SK-N-SH treated with all-trans-retinoic acid at 6 μM for 48 hours (cell line): Measurements from ENCODE around the gene DMD.

Source experiments
- ATAC-seq: fragments of 200-7000 bp; cut with Tn5 transposase; 3 replicates; pipeline ENCODE4 v1.9.1; 2020; ENCODE audit warnings: mild to moderate bottlenecking, moderate library complexity
- ARNTL ChIP-seq: fragments of 450-650 bp; formaldehyde crosslinking; IDR thresholded peaks from 2 replicates; pipeline ENCODE4 v1.5.0; 2020; ENCODE audit warnings: low read depth, mild to moderate bottlenecking, moderate library complexity, borderline replicate concordance
- BACH2 ChIP-seq: fragments of 250-450 bp; sonication (Bioruptor Pico); IDR thresholded peaks from 2 replicates; pipeline ENCODE4 v1.9.0; 2021; ENCODE audit warnings: mild to moderate bottlenecking, borderline replicate concordance
- CREB5 ChIP-seq: fragments of 250-450 bp; sonication (Bioruptor Pico); IDR thresholded peaks from 2 replicates; pipeline ENCODE4 v1.5.1; 2020; ENCODE audit warnings: low read depth, mild to moderate bottlenecking, moderate library complexity
- CSDC2 ChIP-seq: fragments of 250-450 bp; sonication (Bioruptor Pico); IDR thresholded peaks from 2 replicates; pipeline ENCODE4 v1.5.0; 2020; ENCODE audit warnings: mild to moderate bottlenecking, moderate library complexity
- CSRNP3 ChIP-seq: fragments of 250-450 bp; sonication (Bioruptor Pico); IDR thresholded peaks from 2 replicates; pipeline ENCODE4 v1.5.1; 2021; ENCODE audit warnings: mild to moderate bottlenecking, moderate library complexity
- ESRRG ChIP-seq: fragments of 250-450 bp; sonication (Bioruptor Pico); IDR thresholded peaks from 2 replicates; pipeline ENCODE4 v1.6.1; 2021; ENCODE audit warnings: mild to moderate bottlenecking
- GLIS3 ChIP-seq: fragments of 250-450 bp; sonication (Bioruptor Pico); IDR thresholded peaks from 2 replicates; pipeline ENCODE4 v1.5.0; 2020; ENCODE audit warnings: mild to moderate bottlenecking, moderate library complexity
- ISL1 ChIP-seq: fragments of 250-450 bp; sonication (Bioruptor Pico); IDR thresholded peaks from 2 replicates; pipeline ENCODE4 v2.1.2; 2022; ENCODE audit warnings: mild to moderate bottlenecking, moderate library complexity
- OSR1 ChIP-seq: fragments of 250-450 bp; sonication (Bioruptor Pico); IDR thresholded peaks from 2 replicates; pipeline ENCODE4 v1.8.0; 2022; ENCODE audit warnings: moderate library complexity, mild to moderate bottlenecking, inconsistent platforms
- PATZ1 ChIP-seq: fragments of 250-450 bp; sonication (Bioruptor Pico); IDR thresholded peaks from 2 replicates; pipeline ENCODE4 v1.8.0; 2020; ENCODE audit warnings: mild to moderate bottlenecking, moderate library complexity, borderline replicate concordance
- POU6F1 ChIP-seq: fragments of 250-450 bp; sonication (Bioruptor Pico); IDR thresholded peaks from 2 replicates; pipeline ENCODE4 v1.8.0; 2021; ENCODE audit warnings: low read depth, mild to moderate bottlenecking, moderate library complexity, borderline replicate concordance
- PPARA ChIP-seq: fragments of 250-450 bp; sonication (Bioruptor Pico); IDR thresholded peaks from 2 replicates; pipeline ENCODE4 v1.5.0; 2020; ENCODE audit warnings: mild to moderate bottlenecking, borderline replicate concordance
- RARB ChIP-seq: fragments of 250-450 bp; sonication (Bioruptor Pico); IDR thresholded peaks from 2 replicates; pipeline ENCODE4 v1.8.0; 2021; ENCODE audit warnings: mild to moderate bottlenecking, moderate library complexity
- SNAI2 ChIP-seq: fragments of 250-450 bp; sonication (Bioruptor Pico); IDR thresholded peaks from 2 replicates; pipeline ENCODE4 v1.5.0; 2020; ENCODE audit warnings: mild to moderate bottlenecking, moderate library complexity
- TCF4 ChIP-seq: fragments of 250-450 bp; sonication (Bioruptor Pico); IDR thresholded peaks from 2 replicates; pipeline ENCODE4 v1.8.0; 2021; ENCODE audit warnings: mild to moderate bottlenecking, moderate library complexity, borderline replicate concordance
- TOX ChIP-seq: fragments of 250-450 bp; sonication (Bioruptor Pico); IDR thresholded peaks from 2 replicates; pipeline ENCODE4 v1.8.0; 2021; ENCODE audit warnings: mild to moderate bottlenecking, moderate library complexity, borderline replicate concordance
- TSHZ2 ChIP-seq: fragments of 250-450 bp; sonication (Bioruptor Pico); IDR thresholded peaks from 2 replicates; pipeline ENCODE4 v1.5.0; 2020; ENCODE audit warnings: mild to moderate bottlenecking, moderate library complexity
- ZC3H10 ChIP-seq: fragments of 250-450 bp; sonication (Bioruptor Pico); IDR thresholded peaks from 2 replicates; pipeline ENCODE4 v1.5.1; 2021; ENCODE audit warnings: mild to moderate bottlenecking, moderate library complexity
- ZFP3 ChIP-seq: fragments of 250-450 bp; sonication (Bioruptor Pico); IDR thresholded peaks from 2 replicates; pipeline ENCODE4 v1.5.0; 2020; ENCODE audit warnings: mild to moderate bottlenecking, moderate library complexity
- ZFP30 ChIP-seq: fragments of 450-650 bp; formaldehyde crosslinking; IDR thresholded peaks from 2 replicates; pipeline ENCODE4 v1.5.0; 2022; ENCODE audit warnings: mild to moderate bottlenecking, moderate library complexity
- ZNF565 ChIP-seq: fragments of 450-650 bp; formaldehyde crosslinking; conservative IDR thresholded peaks from 2 replicates; pipeline ENCODE4 v1.5.0; 2020; ENCODE audit warnings: low read depth, mild to moderate bottlenecking, moderate library complexity
- ZNF70 ChIP-seq: fragments of 450-650 bp; formaldehyde crosslinking; IDR thresholded peaks from 2 replicates; pipeline ENCODE4 v1.5.0; 2020; ENCODE audit warnings: mild to moderate bottlenecking, moderate library complexity
- ZNF8 ChIP-seq: fragments of 450-650 bp; formaldehyde crosslinking; IDR thresholded peaks from 2 replicates; pipeline ENCODE4 v1.5.0; 2020; ENCODE audit warnings: mild to moderate bottlenecking, moderate library complexity

Gene DMD

GRCh38 chrX:33218819-33219218, 7.5 kb upstream of the DMD start:
- ATAC-seq, result no peak
- no peak for TF ChIP-seq CSDC2 (CRISPR knock-in tag)
- no peak for TF ChIP-seq ZFP3 (CRISPR knock-in tag)
- no peak for TF ChIP-seq ZC3H10 (CRISPR knock-in tag)
- TF ChIP-seq RARB (CRISPR knock-in tag), result no peak
- TF ChIP-seq ISL1 (CRISPR knock-in tag), result no peak
- no peak for TF ChIP-seq TOX (CRISPR knock-in tag)
- TF ChIP-seq SNAI2 (CRISPR knock-in tag), result no peak

GRCh38 chrX:33210156-33210555, 1.2 kb downstream of the DMD start:
- ATAC-seq, result no peak
- TF ChIP-seq ZNF8 (CRISPR knock-in tag) (no peak), TCF4 (CRISPR knock-in tag) (no peak), POU6F1 (no peak), ESRRG (CRISPR knock-in tag) (no peak), SNAI2 (CRISPR knock-in tag) (no peak), CSRNP3 (no peak), ZNF70 (CRISPR knock-in tag) (no peak), TOX (CRISPR knock-in tag) (no peak), CREB5 (no peak), OSR1 (CRISPR knock-in tag) (no peak), PATZ1 (CRISPR knock-in tag) (no peak), ZC3H10 (CRISPR knock-in tag) (no peak), ZFP3 (CRISPR knock-in tag) (no peak), RARB (CRISPR knock-in tag) (no peak), PPARA (CRISPR knock-in tag) (no peak), BACH2 (CRISPR knock-in tag) (no peak)
- TF ChIP-seq, all 23 proteins: peak for 0

GRCh38 chrX:33207056-33207455, 4.3 kb downstream of the DMD start:
- no peak for ATAC-seq
- TF ChIP-seq ZNF565 (CRISPR knock-in tag), result no peak
- no peak for TF ChIP-seq POU6F1
- no peak for TF ChIP-seq TOX (CRISPR knock-in tag)
- no peak for TF ChIP-seq ZFP30 (CRISPR knock-in tag)
- TF ChIP-seq SNAI2 (CRISPR knock-in tag), result no peak
- no peak for TF ChIP-seq CSRNP3
- no peak for TF ChIP-seq RARB (CRISPR knock-in tag)
- no peak for TF ChIP-seq ZC3H10 (CRISPR knock-in tag)
- no peak for TF ChIP-seq ZNF8 (CRISPR knock-in tag)
- TF ChIP-seq ARNTL, result no peak
- no peak for TF ChIP-seq GLIS3
- no peak for TF ChIP-seq CREB5
- TF ChIP-seq CSDC2 (CRISPR knock-in tag), result no peak
- TF ChIP-seq PPARA (CRISPR knock-in tag), result no peak
- no peak for TF ChIP-seq TSHZ2 (CRISPR knock-in tag)
